Inflammatory macrophage (primary cell): ENCODE results near the gene UBE2C.

ENCODE experiments used
- DNase-seq, 2 donors: peaks; one replicate each; pipeline ENCODE4 v3.0.0-alpha.2; 2020 to 2022

Gene UBE2C

DNA sequence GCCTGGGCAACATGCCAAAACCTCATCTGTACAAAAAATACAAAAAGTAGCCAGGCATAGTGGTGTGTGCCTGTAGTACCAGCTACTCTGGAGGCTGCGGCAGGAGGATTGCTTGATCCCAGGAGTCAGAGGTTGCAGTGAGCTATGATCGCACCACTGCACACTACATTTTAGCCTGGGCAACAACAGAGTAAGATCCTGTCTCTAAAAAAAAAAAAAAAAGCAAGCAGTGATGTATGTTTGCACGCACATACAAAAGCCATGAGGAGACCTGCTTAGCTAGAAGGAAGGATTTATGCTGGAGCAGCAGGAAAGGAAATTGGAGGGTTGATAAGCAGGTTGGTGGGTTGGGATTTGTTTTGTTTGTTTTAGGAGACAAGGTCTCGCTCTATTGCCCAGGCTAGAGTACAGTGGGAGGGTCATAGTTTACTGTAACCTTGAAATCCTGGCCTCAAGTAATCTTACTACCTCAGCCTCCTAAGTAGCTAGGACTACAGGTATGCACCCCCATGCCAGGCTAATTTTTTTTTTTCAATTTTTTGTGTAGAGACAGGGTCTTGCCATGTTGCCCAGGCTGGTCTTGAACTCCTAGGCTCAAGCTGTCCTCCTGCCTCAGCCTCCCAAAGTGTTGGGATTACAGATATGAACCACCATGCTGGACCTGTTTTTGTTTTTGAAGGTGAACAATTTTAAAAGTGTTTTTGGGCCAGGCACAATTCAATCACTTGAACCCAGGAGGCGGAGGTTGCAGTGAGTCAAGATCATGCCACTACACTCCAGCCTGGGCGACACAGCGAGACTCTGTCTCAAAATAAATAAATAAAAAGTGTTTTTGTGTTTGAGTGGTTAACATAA lies 49.0 kb downstream of the UBE2C start:
- no peak for DNase-seq

DNA sequence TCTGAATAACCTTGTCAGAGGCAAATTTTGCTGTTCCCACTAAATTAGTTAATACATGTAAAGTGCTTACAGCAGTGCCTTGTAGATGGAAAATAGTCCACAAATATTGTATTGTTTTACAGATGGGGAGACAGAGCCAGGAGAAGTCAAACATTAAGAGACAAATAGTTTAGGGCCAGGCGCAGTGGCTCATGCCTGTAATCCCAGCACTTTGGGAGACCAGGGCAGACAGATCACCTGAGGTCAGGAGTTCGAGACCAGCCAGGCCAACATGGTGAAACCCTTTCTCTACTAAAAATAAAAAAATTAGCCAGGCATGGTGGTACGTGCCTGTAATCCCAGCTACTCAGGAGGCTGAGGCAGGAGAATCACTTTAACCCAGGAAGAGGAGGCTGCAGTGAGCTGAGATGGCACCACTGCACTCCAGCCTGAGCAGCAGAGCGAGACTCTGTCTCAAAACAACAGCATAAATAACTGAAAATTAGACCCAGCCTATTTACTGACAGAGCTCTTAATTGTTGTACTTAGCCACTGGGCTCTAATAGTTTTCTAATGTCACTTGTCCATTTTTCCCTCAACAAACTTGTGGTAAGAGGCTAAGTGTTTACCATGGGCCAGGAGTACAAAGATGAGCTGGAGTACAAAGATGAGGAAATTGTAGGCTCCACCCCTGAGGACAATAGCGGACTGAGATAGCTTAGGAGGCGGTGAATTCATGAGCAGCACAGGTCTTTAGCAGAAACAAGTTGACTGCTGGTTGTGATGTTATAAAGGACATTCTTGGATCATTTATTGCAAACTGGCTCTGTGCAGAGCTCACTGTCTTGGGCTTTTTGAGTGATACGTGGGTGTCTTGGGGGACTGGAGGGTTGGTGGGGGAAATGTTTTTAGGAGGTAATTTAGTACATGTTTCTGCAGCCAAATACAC lies 51.4 kb downstream of the UBE2C start:
- no peak for DNase-seq

DNA sequence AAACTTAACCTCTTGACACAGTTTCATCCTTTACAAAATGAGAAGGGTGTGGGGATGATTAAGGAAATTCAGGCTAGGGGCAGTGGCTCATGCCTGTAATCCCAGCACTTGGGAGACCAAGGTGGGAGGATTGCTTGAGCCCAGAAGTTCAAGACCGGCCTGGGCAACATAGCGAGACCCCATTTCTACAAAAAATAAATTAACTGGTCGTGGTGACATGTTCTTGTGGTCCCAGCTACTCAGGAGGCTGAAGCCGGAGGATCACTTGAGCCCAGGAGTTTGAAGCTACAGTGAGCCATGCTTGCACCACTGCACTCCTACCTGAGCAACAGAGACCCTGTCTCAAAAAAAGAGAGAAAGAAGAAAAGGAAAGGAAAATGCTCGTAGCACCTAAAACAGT lies 54.0 kb downstream of the UBE2C start:
- DNase-seq, result no peak
